K562 (cell line): Measurements from ENCODE around the gene EIF2S3. TPM values are rescaled to one million over a fixed set of nuclear protein-coding genes. Genes with fewer than 3 reads are reported as not detected.

ENCODE experiments used
- ARID3B ChIP-seq: fragments of 250-450 bp; sonication (Bioruptor Pico); IDR thresholded peaks from 2 replicates; pipeline ENCODE4 v1.4.0; 2020; ENCODE audit warnings: borderline replicate concordance
- E4F1 ChIP-seq: fragments of 250-450 bp; sonication (Bioruptor Pico); IDR thresholded peaks from 2 replicates; pipeline ENCODE4 v1.5.0; 2021; ENCODE audit warnings: mild to moderate bottlenecking, borderline replicate concordance
- ETV6 ChIP-seq, 3 experiments: fragments of 150-350 bp in 1 of 3; sonication (generic) in 1 of 3; formaldehyde crosslinking in 1 of 3; IDR thresholded peaks; 2 replicates each; pipeline versions ENCODE4 v1.6.1 to v1.8.0; 2014 to 2022; ENCODE audit warnings: borderline replicate concordance in 2 of 3, low read depth in 2 of 3, antibody characterized with exemption in 1 of 3, low read length in 1 of 3, mild to moderate bottlenecking in 1 of 3, missing genetic modification reagents in 1 of 3
- GABPB2 ChIP-seq: fragments of 250-450 bp; sonication (Bioruptor Pico); conservative IDR thresholded peaks from 2 replicates; pipeline ENCODE4 v1.5.1; 2021; ENCODE audit warnings: mild to moderate bottlenecking
- GTF2E2 ChIP-seq: fragments of 200-800 bp; sonication (Bioruptor generic); IDR thresholded peaks from 2 replicates; pipeline ENCODE4 v1.6.1; 2016; ENCODE audit warnings: missing genetic modification characterization, missing compliant biosample characterization
- IFI16 ChIP-seq: fragments of 250-450 bp; sonication (Bioruptor Pico); IDR thresholded peaks from 2 replicates; pipeline ENCODE4 v2.1.2; 2022; ENCODE audit warnings: mild to moderate bottlenecking, inconsistent platforms
- KDM4B ChIP-seq, 2 experiments: fragments of 450-650 bp in 1 of 2; sonication (generic) in 1 of 2; IDR thresholded peaks; 2 replicates each; pipeline ENCODE4 v1.6.1; 2016 to 2017; ENCODE audit warnings: borderline replicate concordance in 2 of 2, antibody characterized with exemption in 1 of 2, low read depth in 1 of 2, mild to moderate bottlenecking in 1 of 2
- MAZ ChIP-seq, 2 experiments: fragments of 450-650 bp in 1 of 2; sonication (generic) in 1 of 2; formaldehyde crosslinking; IDR thresholded peaks in 1 of 2; conservative IDR thresholded peaks in 1 of 2; 2 replicates each; pipeline versions ENCODE4 v1.4.0 to v1.5.0; 2020; ENCODE audit warnings: mild to moderate bottlenecking in 1 of 2, missing genetic modification reagents in 1 of 2
- PTTG1 ChIP-seq: fragments of 450-650 bp; IDR thresholded peaks from 2 replicates; pipeline ENCODE4 v1.6.1; 2016; ENCODE audit warnings: low read depth, mild to moderate bottlenecking, missing genetic modification characterization, missing compliant biosample characterization
- RBFOX2 ChIP-seq: fragments of 200-400 bp; formaldehyde crosslinking; IDR thresholded peaks from 2 replicates; pipeline ENCODE4 v1.6.1; 2017; ENCODE audit warnings: low read depth, mild to moderate bottlenecking, low read length, moderate library complexity
- SP2 ChIP-seq: IDR thresholded peaks from 2 replicates; pipeline ENCODE4 v1.6.1; 2011; ENCODE audit warnings: mild to moderate bottlenecking, low read depth, low read length, moderate library complexity; ENCODE audit not compliant: poor library complexity, severe bottlenecking; ENCODE audit errors: extremely low read depth
- TARDBP ChIP-seq: fragments of 450-650 bp; IDR thresholded peaks from 2 replicates; pipeline ENCODE4 v1.6.1; 2016
- TSC22D4 ChIP-seq: fragments of 450-650 bp; IDR thresholded peaks from 2 replicates; pipeline ENCODE4 v1.6.1; 2016; ENCODE audit warnings: missing genetic modification characterization, missing biosample characterization, control low read depth
- ZBTB17 ChIP-seq: fragments of 450-650 bp; formaldehyde crosslinking; IDR thresholded peaks from 2 replicates; pipeline ENCODE4 v1.4.0; 2020; ENCODE audit warnings: mild to moderate bottlenecking
- ZC3H8 ChIP-seq: fragments of 450-650 bp; IDR thresholded peaks from 2 replicates; pipeline ENCODE4 v1.6.1; 2017
- ZFP91 ChIP-seq: sonication (generic); formaldehyde crosslinking; IDR thresholded peaks from 2 replicates; pipeline ENCODE4 v1.8.0; 2022; ENCODE audit warnings: mild to moderate bottlenecking, missing genetic modification reagents
- ZNF253 ChIP-seq: fragments of 250-450 bp; sonication (Bioruptor Pico); conservative IDR thresholded peaks from 2 replicates; pipeline ENCODE4 v1.6.1; 2021; ENCODE audit warnings: mild to moderate bottlenecking
- ZNF282 ChIP-seq: sonication (generic); formaldehyde crosslinking; IDR thresholded peaks from 2 replicates; pipeline ENCODE4 v1.8.1; 2023; ENCODE audit warnings: missing genetic modification reagents
- ZNF445 ChIP-seq: fragments of 250-450 bp; sonication (Bioruptor Pico); IDR thresholded peaks from 2 replicates; pipeline ENCODE4 v1.4.0; 2020; ENCODE audit warnings: low read depth, mild to moderate bottlenecking, moderate library complexity
- polyA plus RNA-seq, 8 experiments: library from polyadenylated mRNA; depleted of rRNA in 4 of 8; stranded (reverse) in 5 of 8; unstranded in 3 of 8; fragments of >200 nt; fragmentation: Nextera tagmentation in 2 of 8; fragmentation: Illumina TruSeq in 1 of 8; extraction: Ambion mirVana in 2 of 8; extraction: Trizol in 1 of 8; gene quantifications; 2 replicates each; pipeline versions ENCODE4 v1.2.1 to v1.2.3, GENCODE V29; 2011 to 2014; ENCODE audit warnings: inconsistent platforms in 1 of 8, missing spikeins in 1 of 8
- total RNA-seq, 7 experiments: library from RNA; depleted of rRNA in 6 of 7; stranded (reverse); fragments of >200 nt in 6 of 7; fragmentation: Illumina TruSeq in 2 of 7; extraction: Trizol in 2 of 7; gene quantifications; 2 replicates each; pipeline versions ENCODE4 v1.2.1 to v1.2.3, GENCODE V29; 2011 to 2021; ENCODE audit warnings: low replicate concordance in 1 of 7
- TF ChIP-seq, protein P1 (sequence below): sonication (generic); formaldehyde crosslinking; IDR thresholded peaks from 2 replicates; pipeline ENCODE4 v1.8.1; 2022; ENCODE audit warnings: missing genetic modification reagents

The EIF2S3 gene
- total and polyA plus RNA-seq, 9 of the 15 experiments (the other 6 are each of a cell fraction or from before 2014, with no cell fraction given), result 148 to 439 (median 275) TPM

DNA sequence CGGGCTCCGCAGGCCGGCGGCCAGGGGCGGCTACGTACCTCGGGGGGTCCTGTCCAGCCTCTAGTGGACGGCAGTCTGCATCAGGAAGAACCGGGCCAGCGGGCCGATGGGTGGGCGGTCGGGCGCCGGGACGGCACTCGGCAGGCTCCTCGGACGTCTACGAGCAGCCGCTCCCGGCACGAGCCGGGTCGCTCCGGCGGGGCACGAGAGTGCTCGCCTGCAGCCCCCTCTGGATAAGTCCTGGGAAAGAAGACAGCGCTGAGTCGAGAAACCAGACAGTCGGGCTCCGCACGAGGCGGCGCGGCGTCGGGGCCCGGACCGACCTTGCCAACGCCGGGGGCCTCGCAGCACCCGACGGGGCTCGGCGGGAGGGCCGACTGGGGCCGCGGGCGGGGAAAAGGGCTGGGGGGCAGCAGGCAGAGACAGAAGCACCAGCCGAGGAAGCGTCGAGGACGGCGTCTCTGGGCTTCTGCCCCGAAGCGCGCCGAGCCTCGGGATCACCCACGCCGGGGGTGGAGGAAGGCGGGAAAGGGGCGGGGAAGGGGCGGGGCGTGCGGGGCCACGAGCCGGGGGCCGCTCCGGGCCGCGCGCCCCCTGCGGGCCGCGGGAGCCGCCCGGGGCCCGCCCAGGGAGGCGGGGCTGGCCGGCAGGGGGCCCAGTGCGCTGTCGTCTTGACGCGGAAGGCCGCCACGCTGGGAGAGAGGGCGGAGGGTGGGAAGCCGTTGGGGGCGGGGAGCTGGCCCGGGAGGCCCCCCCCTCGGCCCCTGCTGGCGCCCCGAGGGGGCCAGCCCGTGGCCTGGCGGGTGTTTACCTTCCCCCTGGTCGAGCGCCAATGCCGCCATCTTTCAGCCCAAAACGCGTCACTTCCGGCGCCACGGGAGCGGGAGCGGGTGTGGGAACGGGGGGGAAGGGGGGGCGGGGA, 29.7 kb upstream of the EIF2S3 start (continued):
- TF ChIP-seq E4F1, result no peak
- no peak for TF ChIP-seq SP2
- no peak for TF ChIP-seq ARID3B (CRISPR knock-in tag)
- no peak for TF ChIP-seq GABPB2 (CRISPR knock-in tag)
- no peak for TF ChIP-seq ZNF253 (CRISPR knock-in tag)
- TF ChIP-seq ZNF282 (CRISPR knock-in tag), result no peak
- no peak for TF ChIP-seq IFI16 (CRISPR knock-in tag)
- TF ChIP-seq MAZ (CRISPR knock-in tag; conservative IDR thresholded peaks at IDR 0.05 in 1 of 2, IDR thresholded peaks at IDR 0.05 in 1 of 2), result peak; percentile 57 to 82
- peak in 1 of 2 experiments; percentile 78; a peak in 1 of 4 replicates for TF ChIP-seq KDM4B (IDR thresholded peaks at IDR 0.05; ENCODE audit: borderline replicate concordance in 2 of 2, low read depth in 1 of 2)
- peak; percentile 89 for TF ChIP-seq RBFOX2
- TF ChIP-seq TARDBP, result no peak
- no peak for TF ChIP-seq TSC22D4
- TF ChIP-seq ZBTB17 (CRISPR knock-in tag), result no peak
- no peak for TF ChIP-seq ZNF445
- TF ChIP-seq ZC3H8, result no peak
- no peak; the same call in 1 of the 2 replicates for TF ChIP-seq GTF2E2 (tag)
- TF ChIP-seq ETV6 (IDR thresholded peaks at IDR 0.05; ENCODE audit: borderline replicate concordance in 1 of 2, low read depth in 2 of 2, low read length in 1 of 2), result no peak
- no peak for TF ChIP-seq ETV6 (CRISPR knock-in tag; IDR thresholded peaks at IDR 0.05; ENCODE audit: borderline replicate concordance)
- no peak for TF ChIP-seq PTTG1 (tag)
- TF ChIP-seq, protein P1, sequence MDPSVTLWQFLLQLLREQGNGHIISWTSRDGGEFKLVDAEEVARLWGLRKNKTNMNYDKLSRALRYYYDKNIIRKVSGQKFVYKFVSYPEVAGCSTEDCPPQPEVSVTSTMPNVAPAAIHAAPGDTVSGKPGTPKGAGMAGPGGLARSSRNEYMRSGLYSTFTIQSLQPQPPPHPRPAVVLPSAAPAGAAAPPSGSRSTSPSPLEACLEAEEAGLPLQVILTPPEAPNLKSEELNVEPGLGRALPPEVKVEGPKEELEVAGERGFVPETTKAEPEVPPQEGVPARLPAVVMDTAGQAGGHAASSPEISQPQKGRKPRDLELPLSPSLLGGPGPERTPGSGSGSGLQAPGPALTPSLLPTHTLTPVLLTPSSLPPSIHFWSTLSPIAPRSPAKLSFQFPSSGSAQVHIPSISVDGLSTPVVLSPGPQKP (CRISPR knock-in tag), result no peak
- no peak for TF ChIP-seq ZFP91 (CRISPR knock-in tag)
